Hepatocyte (in vitro differentiated cells): ENCODE results near the gene MYH7B.

Experiments used
- EZH2 ChIP-seq: fragments of 200-600 bp; sonication (generic); IDR thresholded peaks from 2 replicates; pipeline ENCODE4 v1.6.1; 2016; ENCODE audit warnings: antibody characterized with exemption, mild to moderate bottlenecking, borderline replicate concordance
- EZH2phosphoT487 ChIP-seq: fragments of 200-600 bp; sonication (generic); IDR thresholded peaks from one replicate; pipeline ENCODE4 v1.6.1; 2018; ENCODE audit warnings: antibody characterized with exemption, mild to moderate bottlenecking, low read depth, moderate library complexity; ENCODE audit not compliant: unreplicated experiment, severe bottlenecking
- TF ChIP-seq, protein P1 (sequence below): fragments of 200-600 bp; sonication (generic); IDR thresholded peaks from 2 replicates; pipeline ENCODE4 v1.5.1; 2016; ENCODE audit warnings: antibody characterized with exemption, mild to moderate bottlenecking; ENCODE audit not compliant: poor library complexity

DNA sequence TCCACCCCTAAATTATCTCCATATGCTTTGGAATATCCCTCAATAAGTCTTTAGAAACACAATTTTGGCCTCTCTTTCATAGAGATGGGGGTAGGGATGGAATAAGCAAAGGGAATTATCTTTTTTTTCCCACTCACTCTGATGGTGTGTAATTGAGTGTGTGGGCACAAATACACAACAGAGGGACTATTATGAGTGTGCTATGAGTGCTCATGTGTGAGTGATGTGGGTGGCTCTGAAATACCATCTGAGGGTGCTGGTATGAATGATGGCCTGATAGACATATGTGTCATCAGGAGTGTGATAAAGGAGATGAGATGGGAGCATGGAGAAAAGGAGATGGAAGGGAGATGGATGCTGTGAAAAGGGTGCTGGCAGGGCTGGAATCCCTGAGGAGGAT is 35.6 kb upstream of the MYH7B start:
- TF ChIP-seq EZH2phosphoT487 (no peak), EZH2 (no peak)
- TF ChIP-seq, protein P1, sequence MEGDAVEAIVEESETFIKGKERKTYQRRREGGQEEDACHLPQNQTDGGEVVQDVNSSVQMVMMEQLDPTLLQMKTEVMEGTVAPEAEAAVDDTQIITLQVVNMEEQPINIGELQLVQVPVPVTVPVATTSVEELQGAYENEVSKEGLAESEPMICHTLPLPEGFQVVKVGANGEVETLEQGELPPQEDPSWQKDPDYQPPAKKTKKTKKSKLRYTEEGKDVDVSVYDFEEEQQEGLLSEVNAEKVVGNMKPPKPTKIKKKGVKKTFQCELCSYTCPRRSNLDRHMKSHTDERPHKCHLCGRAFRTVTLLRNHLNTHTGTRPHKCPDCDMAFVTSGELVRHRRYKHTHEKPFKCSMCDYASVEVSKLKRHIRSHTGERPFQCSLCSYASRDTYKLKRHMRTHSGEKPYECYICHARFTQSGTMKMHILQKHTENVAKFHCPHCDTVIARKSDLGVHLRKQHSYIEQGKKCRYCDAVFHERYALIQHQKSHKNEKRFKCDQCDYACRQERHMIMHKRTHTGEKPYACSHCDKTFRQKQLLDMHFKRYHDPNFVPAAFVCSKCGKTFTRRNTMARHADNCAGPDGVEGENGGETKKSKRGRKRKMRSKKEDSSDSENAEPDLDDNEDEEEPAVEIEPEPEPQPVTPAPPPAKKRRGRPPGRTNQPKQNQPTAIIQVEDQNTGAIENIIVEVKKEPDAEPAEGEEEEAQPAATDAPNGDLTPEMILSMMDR: no peak
